Mesenchymal stem cell (in vitro differentiated cells and primary cell): ENCODE results near the gene ATXN7.
A peak's percentile ranks its signal among the peaks of the same experiment; 100 is the strongest.

Experiments
- DNase-seq: peaks from one replicate; pipeline ENCODE4 v3.0.0-alpha.2; 2013
- H2AFZ ChIP-seq: one replicate; pipeline ENCODE4 v1.6.1; 2013; ENCODE audit warnings: low read depth, mild to moderate bottlenecking, control low read depth, inconsistent platforms, low read length, moderate library complexity
- H2AK5ac ChIP-seq: 2 replicates; pipeline ENCODE4 v1.6.1; 2013; ENCODE audit warnings: low read length, moderate library complexity, mild to moderate bottlenecking, inconsistent platforms; ENCODE audit not compliant: severe bottlenecking
- H2BK120ac ChIP-seq: one replicate; pipeline ENCODE4 v1.6.1; 2013; ENCODE audit warnings: low read depth, mild to moderate bottlenecking, inconsistent platforms, low read length, moderate library complexity
- H2BK12ac ChIP-seq, 2 experiments: one replicate each; pipeline ENCODE4 v1.6.1; 2013; ENCODE audit warnings: inconsistent platforms in 2 of 2, low read length in 2 of 2, mild to moderate bottlenecking in 2 of 2, moderate library complexity in 2 of 2, control low read depth in 1 of 2
- H2BK15ac ChIP-seq: one replicate; pipeline ENCODE4 v1.6.1; 2013; ENCODE audit warnings: mild to moderate bottlenecking, low read depth, inconsistent platforms; ENCODE audit not compliant: poor library complexity, severe bottlenecking
- H2BK5ac ChIP-seq: 2 replicates; pipeline ENCODE4 v1.6.1; 2013; ENCODE audit warnings: low read depth, mild to moderate bottlenecking, low read length, control low read depth, inconsistent platforms; ENCODE audit not compliant: poor library complexity, severe bottlenecking
- H3K14ac ChIP-seq, 2 experiments: one replicate each; pipeline ENCODE4 v1.6.1; 2013; ENCODE audit warnings: inconsistent platforms in 2 of 2, low read length in 2 of 2, control low read depth in 1 of 2, mild to moderate bottlenecking in 1 of 2, moderate library complexity in 1 of 2
- H3K18ac ChIP-seq, 2 experiments: one replicate each; pipeline ENCODE4 v1.6.1; 2013; ENCODE audit warnings: inconsistent platforms in 2 of 2, low read length in 2 of 2, control low read depth in 1 of 2, low read depth in 1 of 2, mild to moderate bottlenecking in 1 of 2
- H3K23ac ChIP-seq, 2 experiments: one replicate each; pipeline ENCODE4 v1.6.1; 2013; ENCODE audit warnings: inconsistent platforms in 2 of 2, low read length in 2 of 2, mild to moderate bottlenecking in 2 of 2, moderate library complexity in 2 of 2, control low read depth in 1 of 2
- H3K27ac ChIP-seq: 2 replicates; pipeline ENCODE4 v1.5.1; 2013; ENCODE audit warnings: mild to moderate bottlenecking, moderate library complexity, low read length, control low read depth, inconsistent platforms; ENCODE audit not compliant: poor library complexity, severe bottlenecking
- H3K27me3 ChIP-seq, 2 experiments: 2 replicates each; pipeline versions ENCODE4 v1.6.1 to v1.7.0; 2013; ENCODE audit warnings: low read length in 2 of 2, mild to moderate bottlenecking in 2 of 2, moderate library complexity in 2 of 2, control low read depth in 1 of 2, inconsistent platforms in 1 of 2; ENCODE audit not compliant: control insufficient read depth in 1 of 2, insufficient read depth in 1 of 2
- H3K36me3 ChIP-seq, 2 experiments: 2 replicates each; pipeline versions ENCODE4 v1.6.1 to v1.7.0; 2013; ENCODE audit warnings: low read length in 2 of 2, control low read depth in 1 of 2, inconsistent platforms in 1 of 2, low read depth in 1 of 2, mild to moderate bottlenecking in 1 of 2; ENCODE audit not compliant: insufficient read depth in 2 of 2, control insufficient read depth in 1 of 2
- H3K4ac ChIP-seq, 2 experiments: one replicate each; pipeline ENCODE4 v1.6.1; 2013; ENCODE audit warnings: inconsistent platforms in 2 of 2, low read length in 2 of 2, mild to moderate bottlenecking in 2 of 2, moderate library complexity in 2 of 2, control low read depth in 1 of 2, low read depth in 1 of 2
- H3K4me1 ChIP-seq: 2 replicates; pipeline ENCODE4 v1.6.1; 2013; ENCODE audit warnings: low read depth, low read length, control low read depth; ENCODE audit not compliant: control insufficient read depth, insufficient read depth
- H3K4me2 ChIP-seq: 2 replicates; pipeline ENCODE4 v1.6.1; 2013; ENCODE audit warnings: low read length, mild to moderate bottlenecking, inconsistent platforms; ENCODE audit not compliant: poor library complexity, severe bottlenecking
- H3K4me3 ChIP-seq, 2 experiments: 2 replicates each; pipeline versions ENCODE4 v1.5.1 to v1.7.0; 2013; ENCODE audit warnings: low read length in 2 of 2, mild to moderate bottlenecking in 2 of 2, control low read depth in 1 of 2, low read depth in 1 of 2; ENCODE audit not compliant: insufficient read depth in 1 of 2
- H3K79me1 ChIP-seq: replicated peaks from 2 replicates; pipeline ENCODE4 v1.6.1; 2013; ENCODE audit warnings: mild to moderate bottlenecking, control low read depth, low read length, inconsistent platforms; ENCODE audit not compliant: poor library complexity, severe bottlenecking
- H3K9ac ChIP-seq: 2 replicates; pipeline ENCODE4 v1.7.0; 2013; ENCODE audit warnings: mild to moderate bottlenecking, low read length, moderate library complexity
- H3K9me3 ChIP-seq: 2 replicates; pipeline ENCODE4 v1.7.0; 2013; ENCODE audit warnings: mild to moderate bottlenecking, low read length; ENCODE audit not compliant: control insufficient read depth
- H4K8ac ChIP-seq: one replicate; pipeline ENCODE4 v1.6.1; 2013; ENCODE audit warnings: inconsistent platforms, mild to moderate bottlenecking, low read length, moderate library complexity
- H4K91ac ChIP-seq: one replicate; pipeline ENCODE4 v1.6.1; 2013; ENCODE audit warnings: mild to moderate bottlenecking, low read length, inconsistent platforms
- WGBS: methylation state at CpG from one replicate; pipeline ENCODE4 v1.1.7; 2013; ENCODE audit warnings: mixed read lengths; 5-methylcytosine and 5-hydroxymethylcytosine counted together

The ATXN7 gene

GRCh38 chr3:63869940-63870614, 6.4 kb downstream of the ATXN7 start:
- no peak overlapping the region for H2BK12ac ChIP-seq
- no peak overlapping the region for H3K4ac ChIP-seq
- H4K91ac ChIP-seq: no peak overlapping the region
- H2AFZ ChIP-seq: no peak overlapping the region
- H3K9ac ChIP-seq: no peak overlapping the region
- H3K4me1 ChIP-seq: peaks cover 3% of the 10 kb centered on the region
- peaks cover 24% of the 10 kb centered on the region for H3K79me1 ChIP-seq
- peaks cover 4 to 13% of the 10 kb centered on the region in 2 experiments for H3K36me3 ChIP-seq
- no peak overlapping the region for H2BK5ac ChIP-seq
- no peak overlapping the region for H4K8ac ChIP-seq
- H3K9me3 ChIP-seq: no peaks in the 10 kb centered on the region
- H3K4me2 ChIP-seq: no peak overlapping the region
- no CpG with 5 or more reads among the region's 3 CpGs for WGBS
- no peak overlapping the region for H3K4me3 ChIP-seq
- no peak overlapping the region for H2AK5ac ChIP-seq
- no peak overlapping the region for H3K27ac ChIP-seq
- H3K18ac ChIP-seq: no peak overlapping the region
- H2BK120ac ChIP-seq: no peak overlapping the region
- H3K14ac ChIP-seq: no peak overlapping the region
- H2BK15ac ChIP-seq: no peak overlapping the region
- H3K23ac ChIP-seq: no peak overlapping the region
- no peaks in the 10 kb centered on the region for H3K27me3 ChIP-seq
- DNase-seq: no peak

- no peak overlapping the region for H2AK5ac ChIP-seq
- no peak overlapping the region for H3K9ac ChIP-seq
- no peak overlapping the region for H3K23ac ChIP-seq
- H4K8ac ChIP-seq: no peak overlapping the region
- H3K27ac ChIP-seq: no peak overlapping the region
- peaks cover 23% of the 10 kb centered on the region for H3K79me1 ChIP-seq
- H3K4ac ChIP-seq: no peak overlapping the region
- no peak overlapping the region for H3K18ac ChIP-seq
- H3K4me1 ChIP-seq: peaks cover 3% of the 10 kb centered on the region
- no peak overlapping the region for H2BK5ac ChIP-seq
- peaks cover 4 to 13% of the 10 kb centered on the region in 2 experiments for H3K36me3 ChIP-seq
- no peak overlapping the region for H4K91ac ChIP-seq
- H3K27me3 ChIP-seq: no peaks in the 10 kb centered on the region
- no peak for DNase-seq
- no peak overlapping the region for H3K4me3 ChIP-seq
- H2BK12ac ChIP-seq: no peak overlapping the region
- 86% methylated on average over 1 of the region's 2 CpGs for WGBS
- no peak overlapping the region for H2AFZ ChIP-seq
- no peak overlapping the region for H3K14ac ChIP-seq
- no peak overlapping the region for H3K4me2 ChIP-seq
- no peak overlapping the region for H2BK15ac ChIP-seq
- no peak overlapping the region for H2BK120ac ChIP-seq
- H3K9me3 ChIP-seq: no peaks in the 10 kb centered on the region
These were observed 6.9 kb downstream of the ATXN7 start for GRCh38 chr3:63870615-63871005.

- Histone ChIP-seq H2BK15ac (no peak overlapping the region), H4K91ac (no peak overlapping the region), H2BK12ac (no peak overlapping the region), H3K9me3 (no peaks in the 10 kb centered on the region), H3K18ac (no peak overlapping the region), H3K14ac (no peak overlapping the region), H2BK5ac (no peak overlapping the region), H3K23ac (no peak overlapping the region), H3K4me1 (peaks cover 3% of the 10 kb centered on the region), H3K27ac (peak overlapping the region; percentile 8), H3K79me1 (peaks cover 20% of the 10 kb centered on the region), H2AFZ (no peak overlapping the region), H3K36me3 (peaks cover 3% of the 10 kb centered on the region in 2 experiments), H4K8ac (no peak overlapping the region), H3K4ac (no peak overlapping the region), H3K27me3 (no peaks in the 10 kb centered on the region), H3K4me3 (no peak overlapping the region), H3K4me2 (no peak overlapping the region), H3K9ac (no peak overlapping the region), H2AK5ac (no peak overlapping the region), H2BK120ac (no peak overlapping the region)
- peak; percentile 79 for DNase-seq
- no CpG with 5 or more reads among the region's 2 CpGs for WGBS
These were observed 8.7 kb downstream of the ATXN7 start for GRCh38 chr3:63872135-63872924.

- Histone ChIP-seq H2BK12ac (peak overlapping the region in 1 of 2 experiments; percentile 18), H3K9me3 (no peaks in the 10 kb centered on the region), H2AFZ (no peak overlapping the region), H2AK5ac (no peak overlapping the region), H2BK15ac (no peak overlapping the region), H3K4me3 (no peak overlapping the region), H3K79me1 (peaks cover 17% of the 10 kb centered on the region), H4K8ac (no peak overlapping the region), H3K27me3 (no peaks in the 10 kb centered on the region), H3K4me1 (peaks cover 3% of the 10 kb centered on the region), H3K4me2 (no peak overlapping the region), H3K4ac (no peak overlapping the region), H3K14ac (no peak overlapping the region), H3K23ac (no peak overlapping the region), H3K18ac (no peak overlapping the region), H2BK5ac (no peak overlapping the region), H2BK120ac (no peak overlapping the region), H3K36me3 (no peaks in the 10 kb centered on the region), H3K9ac (no peak overlapping the region), H3K27ac (no peak overlapping the region), H4K91ac (no peak overlapping the region)
- WGBS: 86% methylated on average over 2 of the region's 3 CpGs
- no peak for DNase-seq
These were observed 11.1 kb downstream of the ATXN7 start for GRCh38 chr3:63874769-63875168.
